ENCODE measurements around the gene PARK7. TPM values are rescaled to one million over a fixed set of nuclear protein-coding genes. Genes with fewer than 3 reads are reported as not detected.

The PARK7 gene
- polyA plus RNA-seq, 2 of the 4 experiments (the other 2 are of a cell fraction) = 372 to 446 TPM

DNA sequence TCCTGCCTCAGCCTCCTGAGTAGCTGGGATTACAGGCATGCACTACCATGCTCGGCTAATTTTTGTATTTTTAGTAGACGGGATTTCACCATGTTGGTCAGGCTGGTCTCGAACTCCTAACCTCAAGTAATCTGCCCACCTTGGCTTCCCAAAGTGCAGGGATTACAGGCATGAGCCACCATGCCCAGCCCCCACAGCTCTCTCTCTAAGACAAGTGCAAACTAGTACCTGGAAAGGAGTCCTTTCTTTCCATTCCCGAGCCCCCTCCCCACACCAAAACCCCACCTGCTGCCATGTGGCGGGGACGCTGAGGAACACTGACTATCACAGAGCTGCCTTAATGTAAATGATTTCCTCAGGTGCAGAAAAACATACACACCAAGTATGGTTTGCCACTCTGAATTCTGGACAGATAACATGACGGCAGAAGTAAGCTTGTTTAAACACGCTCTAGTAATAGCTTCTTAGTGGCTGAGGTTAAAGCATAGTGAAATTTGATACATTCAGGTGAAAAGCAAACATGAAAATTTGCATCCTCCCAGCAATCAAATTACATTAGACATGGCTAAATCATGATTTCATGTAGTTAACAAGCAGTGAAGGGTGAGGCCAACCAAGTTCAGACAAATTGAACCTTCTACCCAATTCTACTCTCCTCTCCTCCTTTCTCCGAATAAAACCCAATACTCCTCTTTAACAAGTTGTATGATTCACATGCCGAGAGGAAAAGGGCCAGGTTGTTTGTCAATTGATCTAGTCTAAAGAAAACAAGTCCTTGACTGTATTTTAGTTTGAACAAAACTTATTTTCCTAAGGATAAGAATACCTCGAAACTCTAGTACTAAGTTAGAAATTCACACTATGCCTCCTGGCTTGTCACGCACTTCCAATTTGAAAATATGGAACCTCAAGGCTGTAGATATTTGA lies 44.8 kb downstream of the PARK7 start:
- POLR2A ChIA-PET = interaction anchor here (0.6 to 2.1 kb wide), 2 partner anchors 21 to 44 kb away, joined by 3 to 7 read pairs; no protein-coding TSS in a partner anchor
- ATAC-seq (peak in 1 of 2 experiments; percentile 4; a peak in 2 of 6 replicates), FAIRE-seq (no peak)

DNA sequence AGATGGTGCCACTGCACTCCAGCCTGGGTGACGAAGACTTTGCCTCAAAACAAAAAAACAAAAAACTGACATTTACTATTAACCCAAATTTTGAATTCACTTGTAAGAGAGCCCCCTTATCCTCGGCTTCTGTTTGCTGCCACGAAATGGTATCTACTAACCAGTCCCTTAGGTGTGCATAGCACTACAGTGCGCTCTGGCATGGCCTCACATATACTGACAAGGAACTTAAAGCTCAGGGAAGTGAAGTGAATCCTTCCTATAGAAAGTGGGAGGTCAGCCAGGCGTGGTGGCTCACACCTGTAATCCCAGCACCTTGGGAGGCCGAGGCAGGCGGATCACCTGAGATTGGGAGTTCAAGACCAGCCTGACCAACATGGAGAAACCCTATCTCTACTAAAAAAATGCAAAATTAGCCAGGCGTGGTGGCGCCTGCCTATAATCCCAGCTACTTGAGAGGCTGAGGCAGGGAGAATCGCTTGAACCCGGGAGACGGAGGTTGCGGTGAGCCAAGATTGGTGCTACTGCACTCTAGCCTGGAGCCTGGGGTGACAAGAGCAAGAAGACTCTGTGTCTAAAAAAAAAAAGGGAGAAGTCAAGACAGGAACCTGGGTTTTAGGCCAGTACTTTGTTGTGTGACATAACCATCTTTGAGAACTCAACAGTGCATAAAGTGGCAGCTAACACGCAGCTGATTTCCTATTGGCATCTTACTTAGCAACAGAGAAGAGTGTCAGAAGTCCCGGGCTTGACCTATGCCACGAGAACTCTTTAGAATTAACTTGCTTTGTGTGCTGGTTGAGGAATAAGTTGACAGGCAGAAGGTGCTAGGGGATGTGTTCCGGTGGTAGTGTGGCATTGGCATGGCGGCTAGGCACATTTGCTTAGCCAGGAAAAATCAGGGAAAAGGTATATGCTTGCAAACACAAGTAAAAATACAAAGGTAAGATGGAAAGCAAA lies 47.8 kb downstream of the PARK7 start:
- ATAC-seq (no peak), FAIRE-seq (no peak), DNase-seq (ENCODE audit: low read depth in 1 of 2, low spot score in 1 of 2) (no peak)
- H3K4me2 ChIP-seq = no peak overlapping the region
- H3K27ac ChIP-seq = peak overlapping the region in 1 of 2 experiments; percentile 34; a peak in 3 of 6 replicates
- CTCF ChIA-PET = interaction anchor here (0.6 to 13.0 kb wide), 2 partner anchors 304 to 310 kb away, joined by 3 to 172 read pairs; no protein-coding TSS in a partner anchor
- no peak overlapping the region for H3K4me3 ChIP-seq
- peaks cover 73% of the 10 kb centered on the region for H3K4me1 ChIP-seq
- POLR2A ChIA-PET = no interaction called here
- no peaks in the 10 kb centered on the region for H3K9me3 ChIP-seq
- TF ChIP-seq JUN (IDR thresholded peaks at IDR 0.05) (peak in 1 of 2 experiments; percentile 21; a peak in 1 of 5 replicates), MAFK (IDR thresholded peaks at IDR 0.05; ENCODE audit: partially characterized antibody) (no peak), ZFP36 (IDR thresholded peaks at IDR 0.05; ENCODE audit: borderline replicate concordance, partially characterized antibody) (no peak)
- 94% methylated on average over 18 of the region's 18 CpGs for WGBS (ENCODE audit: missing lambda C conversion rate)

More for the DNA sequence above, 44.8 kb downstream of the PARK7 start:
- CTCF ChIA-PET = interaction anchor here (1.0 to 4.7 kb wide), 7 partner anchors 8 to 344 kb away, joined by 3 to 19 read pairs (median 5); no protein-coding TSS in a partner anchor
- Histone ChIP-seq H3K4me3 (no peak overlapping the region), H3K4me2 (peak overlapping the region; percentile 84), H3K9me3 (no peaks in the 10 kb centered on the region), H3K4me1 (peaks cover 64% of the 10 kb centered on the region), H3K27ac (peak overlapping the region; percentile 93 to 94)
- DNase-seq (ENCODE audit: low read depth in 1 of 2, low spot score in 1 of 2) = peak in 1 of 2 experiments; percentile 51
- TF ChIP-seq, protein P1, sequence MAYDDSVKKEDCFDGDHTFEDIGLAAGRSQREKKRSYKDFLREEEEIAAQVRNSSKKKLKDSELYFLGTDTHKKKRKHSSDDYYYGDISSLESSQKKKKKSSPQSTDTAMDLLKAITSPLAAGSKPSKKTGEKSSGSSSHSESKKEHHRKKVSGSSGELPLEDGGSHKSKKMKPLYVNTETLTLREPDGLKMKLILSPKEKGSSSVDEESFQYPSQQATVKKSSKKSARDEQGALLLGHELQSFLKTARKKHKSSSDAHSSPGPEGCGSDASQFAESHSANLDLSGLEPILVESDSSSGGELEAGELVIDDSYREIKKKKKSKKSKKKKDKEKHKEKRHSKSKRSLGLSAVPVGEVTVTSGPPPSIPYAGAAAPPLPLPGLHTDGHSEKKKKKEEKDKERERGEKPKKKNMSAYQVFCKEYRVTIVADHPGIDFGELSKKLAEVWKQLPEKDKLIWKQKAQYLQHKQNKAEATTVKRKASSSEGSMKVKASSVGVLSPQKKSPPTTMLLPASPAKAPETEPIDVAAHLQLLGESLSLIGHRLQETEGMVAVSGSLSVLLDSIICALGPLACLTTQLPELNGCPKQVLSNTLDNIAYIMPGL (CRISPR knock-in tag; IDR thresholded peaks at IDR 0.05; ENCODE audit: borderline replicate concordance) = peak; percentile 22; the same call in 1 of the 2 replicates
- TF ChIP-seq FOSL2 (IDR thresholded peaks at IDR 0.05) (no peak), FOSL2 (CRISPR knock-in tag; IDR thresholded peaks at IDR 0.05) (0 out of 2 replicates have a peak, but pooled peaks have one; percentile 9), TFCP2L1 (CRISPR knock-in tag; IDR thresholded peaks at IDR 0.05) (no peak), ZSCAN20 (CRISPR knock-in tag; IDR thresholded peaks at IDR 0.05) (0 out of 2 replicates have a peak, but pooled peaks have one; percentile 42), HOXA7 (CRISPR knock-in tag; IDR thresholded peaks at IDR 0.05) (peak; percentile 23; the same call in 1 of the 2 replicates), HOXB5 (CRISPR knock-in tag; IDR thresholded peaks at IDR 0.05) (peak; percentile 36; the same call in 1 of the 2 replicates)
- WGBS (ENCODE audit: missing lambda C conversion rate) = 34% methylated on average over 12 of the region's 12 CpGs

DNA sequence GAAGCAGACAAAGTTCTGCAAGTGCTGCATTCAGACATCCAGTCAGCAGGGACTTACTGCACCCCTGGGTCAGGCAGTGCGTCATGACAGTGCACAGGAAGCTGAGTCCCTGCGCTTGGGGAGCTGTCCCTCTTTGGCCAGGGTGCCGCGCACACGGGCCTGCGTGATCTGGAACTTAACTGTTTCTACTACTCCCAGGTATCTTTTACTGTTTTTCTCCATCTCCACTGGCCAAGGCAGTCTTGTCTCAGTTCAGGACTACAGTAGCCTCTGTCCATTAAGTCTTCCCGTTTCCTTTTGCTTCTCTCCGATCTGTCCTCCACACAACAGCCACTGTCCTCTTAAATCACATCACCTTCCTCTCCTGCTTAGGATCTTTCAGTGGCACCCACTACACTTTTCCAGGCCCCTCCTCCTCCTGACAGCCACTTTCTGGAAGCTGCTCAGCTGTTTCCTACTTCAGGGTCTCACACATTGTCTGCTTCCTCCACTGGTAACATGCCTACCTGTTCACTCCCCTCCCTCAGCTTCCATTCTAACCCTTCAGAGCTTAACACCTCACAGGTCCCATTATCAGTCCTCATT lies 48.7 kb downstream of the PARK7 start:
- ATAC-seq (peak; percentile 3 to 27; a peak in 3 of 6 replicates), DNase-seq (ENCODE audit: low read depth in 1 of 2, low spot score in 1 of 2) (no peak), FAIRE-seq (no peak)
- H3K4me2 ChIP-seq = no peak overlapping the region
- 93% methylated on average over 8 of the region's 8 CpGs for WGBS (ENCODE audit: missing lambda C conversion rate)
- ChIA-PET POLR2A (no interaction called here), CTCF (interaction anchor here (0.6 to 13.0 kb wide), 4 partner anchors 34 to 337 kb away, joined by 3 to 172 read pairs (median 8); no protein-coding TSS in a partner anchor)
- H3K4me1 ChIP-seq = peaks cover 78% of the 10 kb centered on the region
- H3K4me3 ChIP-seq = no peak overlapping the region
- H3K27ac ChIP-seq = peak overlapping the region in 1 of 2 experiments; percentile 34; a peak in 1 of 6 replicates
- no peaks in the 10 kb centered on the region for H3K9me3 ChIP-seq
- TF ChIP-seq, protein P2, sequence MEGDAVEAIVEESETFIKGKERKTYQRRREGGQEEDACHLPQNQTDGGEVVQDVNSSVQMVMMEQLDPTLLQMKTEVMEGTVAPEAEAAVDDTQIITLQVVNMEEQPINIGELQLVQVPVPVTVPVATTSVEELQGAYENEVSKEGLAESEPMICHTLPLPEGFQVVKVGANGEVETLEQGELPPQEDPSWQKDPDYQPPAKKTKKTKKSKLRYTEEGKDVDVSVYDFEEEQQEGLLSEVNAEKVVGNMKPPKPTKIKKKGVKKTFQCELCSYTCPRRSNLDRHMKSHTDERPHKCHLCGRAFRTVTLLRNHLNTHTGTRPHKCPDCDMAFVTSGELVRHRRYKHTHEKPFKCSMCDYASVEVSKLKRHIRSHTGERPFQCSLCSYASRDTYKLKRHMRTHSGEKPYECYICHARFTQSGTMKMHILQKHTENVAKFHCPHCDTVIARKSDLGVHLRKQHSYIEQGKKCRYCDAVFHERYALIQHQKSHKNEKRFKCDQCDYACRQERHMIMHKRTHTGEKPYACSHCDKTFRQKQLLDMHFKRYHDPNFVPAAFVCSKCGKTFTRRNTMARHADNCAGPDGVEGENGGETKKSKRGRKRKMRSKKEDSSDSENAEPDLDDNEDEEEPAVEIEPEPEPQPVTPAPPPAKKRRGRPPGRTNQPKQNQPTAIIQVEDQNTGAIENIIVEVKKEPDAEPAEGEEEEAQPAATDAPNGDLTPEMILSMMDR (IDR thresholded peaks at IDR 0.05) = no peak
- TF ChIP-seq, protein P3, sequence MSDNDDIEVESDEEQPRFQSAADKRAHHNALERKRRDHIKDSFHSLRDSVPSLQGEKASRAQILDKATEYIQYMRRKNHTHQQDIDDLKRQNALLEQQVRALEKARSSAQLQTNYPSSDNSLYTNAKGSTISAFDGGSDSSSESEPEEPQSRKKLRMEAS (IDR thresholded peaks at IDR 0.05) = no peak
- TF ChIP-seq, protein P1 (CRISPR knock-in tag; IDR thresholded peaks at IDR 0.05; ENCODE audit: borderline replicate concordance) = 0 out of 2 replicates have a peak, but pooled peaks have one; percentile 26
- TF ChIP-seq EP300 (IDR thresholded peaks at IDR 0.05) (no peak), MAZ (IDR thresholded peaks at IDR 0.05; ENCODE audit: borderline replicate concordance, low read depth, low read length) (no peak), FOSB (CRISPR knock-in tag; IDR thresholded peaks at IDR 0.05) (peak; percentile 86; the same call in 1 of the 2 replicates), HOXA7 (CRISPR knock-in tag; IDR thresholded peaks at IDR 0.05) (peak; percentile 87; the same call in 1 of the 2 replicates)

All from A549 (cell line).